Measurements from ENCODE around the gene TENM3.

TENM3 gene

DNA sequence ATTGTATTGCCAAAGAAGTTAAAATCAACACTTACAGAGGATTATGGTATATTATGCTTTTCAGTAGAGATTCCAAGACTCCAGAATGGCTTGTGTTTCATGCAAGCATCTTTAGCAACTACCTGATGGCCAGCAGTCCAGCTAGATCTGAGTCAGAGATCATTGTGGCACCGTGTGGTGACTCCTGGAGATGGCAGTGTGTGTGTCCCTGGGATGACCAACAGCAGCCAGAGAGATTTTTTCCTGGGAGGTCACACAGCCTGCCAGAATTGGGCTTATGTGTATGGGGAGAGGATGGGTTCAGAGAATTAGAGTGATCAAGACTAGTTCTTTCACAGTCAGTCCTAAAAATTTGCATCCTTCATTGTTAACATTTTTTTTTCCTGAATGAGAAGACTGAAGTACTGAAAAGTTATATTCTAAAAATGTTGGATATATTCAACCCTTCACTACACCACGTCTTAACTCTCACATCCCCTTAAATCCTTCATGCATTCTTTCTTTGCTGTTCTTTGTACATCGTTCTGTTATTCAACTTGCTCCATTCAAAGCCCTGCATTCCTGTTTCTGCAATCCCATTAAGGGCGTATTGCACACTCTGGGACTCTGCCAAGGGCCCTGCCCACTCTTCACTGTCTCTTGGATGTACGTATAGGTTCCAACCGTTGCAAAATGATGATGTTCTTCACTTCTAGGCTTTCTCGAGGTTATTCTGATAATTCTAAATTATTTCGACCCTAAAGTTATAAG, 12.4 kb downstream of the TENM3 start:
- DNase-seq, result no peak

DNA sequence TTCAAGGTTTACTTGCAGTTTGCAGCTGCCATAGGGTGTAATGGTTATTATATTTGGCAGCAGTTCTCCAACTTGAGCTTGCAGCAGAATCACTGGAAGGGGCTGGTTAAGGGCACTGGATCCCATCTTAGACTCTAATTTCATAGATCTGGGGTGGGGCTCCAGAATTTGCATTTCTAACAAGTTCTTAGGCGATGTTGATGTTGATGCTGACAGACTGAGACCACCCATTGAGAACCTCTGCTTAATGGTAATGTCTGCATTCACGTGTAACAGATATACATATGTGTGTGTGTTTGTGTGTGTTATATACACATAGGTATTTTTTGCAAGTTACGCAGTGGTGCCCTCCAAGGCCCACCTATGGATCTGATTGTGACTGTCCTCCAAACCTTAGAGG, 13.8 kb downstream of the TENM3 start:
- no peak for DNase-seq

DNA sequence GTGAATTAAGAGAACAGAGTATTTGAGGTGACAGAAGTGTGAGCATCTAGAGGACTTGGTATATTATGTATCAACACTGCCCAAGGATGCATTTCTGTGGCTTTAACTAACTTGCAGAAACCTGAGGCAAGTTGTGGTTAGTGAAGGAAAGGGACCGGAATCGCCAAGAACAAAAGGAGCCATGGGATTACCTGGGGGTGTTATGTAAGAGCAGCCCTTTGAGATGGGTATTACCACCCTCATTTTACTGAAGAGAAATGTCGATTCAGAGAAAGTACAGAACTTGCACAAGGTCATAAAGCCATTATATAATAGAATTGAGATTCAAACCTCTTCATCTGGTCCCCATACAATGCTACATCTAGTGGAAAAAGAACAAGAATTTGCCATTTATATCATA, 14.3 kb downstream of the TENM3 start:
- DNase-seq, result no peak

DNA sequence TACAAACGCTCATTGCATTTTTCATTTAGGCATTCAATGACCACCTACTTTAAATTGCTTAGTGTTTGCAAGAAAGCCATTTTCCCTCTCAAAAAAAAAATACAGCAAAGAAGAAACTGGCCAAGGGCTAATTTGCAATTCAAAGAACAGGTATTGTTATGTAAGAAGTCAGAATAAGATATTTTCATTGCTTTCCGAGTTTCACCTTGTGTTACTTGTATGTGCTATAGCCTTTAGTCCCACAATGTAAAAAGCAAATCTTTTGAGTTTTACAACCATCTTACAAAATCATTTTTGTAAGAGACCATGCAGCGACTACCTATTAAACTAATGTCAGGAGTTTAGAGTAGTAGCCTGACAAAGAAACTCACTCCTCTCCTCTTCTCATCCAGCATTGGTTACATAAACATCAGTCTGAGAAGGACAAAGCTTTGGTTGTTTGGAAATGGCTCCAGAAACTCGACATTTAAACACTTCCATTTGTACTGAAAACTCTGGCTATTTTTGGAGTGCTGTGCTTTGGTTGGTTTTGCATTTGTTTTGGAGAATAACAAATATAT, 15.3 kb downstream of the TENM3 start:
- DNase-seq, result no peak

DNA sequence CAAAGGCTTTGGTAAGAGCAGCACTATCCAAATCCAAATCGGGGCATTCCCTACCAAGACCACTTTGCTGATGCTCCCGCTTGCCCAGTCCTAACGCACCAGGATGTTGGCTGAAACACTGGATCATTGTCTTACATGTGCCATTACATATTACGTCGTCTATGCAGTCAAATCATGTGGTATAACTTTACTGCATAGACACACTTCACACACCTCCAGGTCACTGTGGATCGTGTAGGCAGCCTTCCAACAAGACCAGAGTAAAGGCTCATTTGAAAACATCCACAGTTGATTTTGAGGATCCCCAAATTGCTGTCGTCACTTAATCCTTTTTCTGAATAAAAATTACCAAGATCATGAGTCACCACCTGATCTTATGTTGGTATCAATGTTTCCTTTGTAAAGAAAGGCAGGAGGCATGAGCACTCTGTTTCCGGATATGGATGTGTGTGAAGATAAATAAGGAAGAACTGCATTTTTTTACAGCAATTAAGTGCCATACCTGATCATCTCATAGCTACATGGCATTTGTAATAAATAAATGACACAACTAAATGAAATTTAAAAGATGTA, 18.5 kb downstream of the TENM3 start:
- DNase-seq, result no peak

DNA sequence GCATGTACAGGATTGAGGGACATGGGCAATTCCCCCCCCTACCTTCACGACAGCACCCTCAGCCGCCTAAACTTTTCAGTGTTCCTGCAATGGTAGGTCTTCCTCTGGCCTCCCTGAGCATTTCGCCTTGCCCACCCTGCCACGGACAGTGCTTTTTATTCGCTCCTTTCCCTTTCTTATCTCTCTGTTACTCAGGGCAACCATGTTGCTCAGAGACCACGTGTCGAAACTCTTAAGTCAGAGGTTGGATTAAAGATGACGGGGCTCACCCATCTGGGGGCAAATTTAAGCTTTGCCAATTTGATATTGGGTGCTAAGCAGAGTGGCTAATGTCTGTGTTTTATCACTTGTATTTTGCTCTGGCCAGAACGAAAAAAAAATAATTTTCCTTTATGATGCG, 20.4 kb downstream of the TENM3 start:
- DNase-seq, result no peak

DNA sequence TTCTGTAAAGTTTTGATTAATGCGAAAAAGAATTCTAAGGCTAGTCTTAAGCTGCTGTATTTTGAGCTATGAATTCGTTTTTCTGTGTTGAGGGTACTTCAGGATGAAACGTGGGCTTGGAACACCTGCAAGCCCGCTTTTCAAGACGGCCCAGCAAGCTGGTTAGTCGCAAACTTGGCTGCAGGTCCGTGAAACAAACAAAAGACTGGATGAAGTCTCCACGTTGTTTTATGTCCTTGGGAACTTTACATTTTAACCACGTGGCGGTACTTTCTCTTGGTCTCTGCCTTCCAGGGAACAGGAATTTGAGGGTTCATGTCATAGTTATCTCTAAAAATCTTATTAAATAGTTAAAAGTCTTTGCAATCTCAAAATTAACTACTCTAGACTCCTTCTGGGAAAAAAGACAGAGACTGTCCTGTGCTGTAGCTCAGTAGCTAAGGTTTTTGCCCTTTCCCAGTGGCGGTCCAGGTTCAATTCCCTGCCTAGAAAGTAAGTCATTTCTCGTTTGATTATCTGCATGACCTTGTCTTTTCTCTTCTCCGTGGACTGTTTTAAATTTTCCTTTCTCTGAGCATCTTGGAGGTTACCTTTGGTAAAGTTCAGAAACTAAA, 21.0 kb downstream of the TENM3 start:
- no peak for DNase-seq

DNA sequence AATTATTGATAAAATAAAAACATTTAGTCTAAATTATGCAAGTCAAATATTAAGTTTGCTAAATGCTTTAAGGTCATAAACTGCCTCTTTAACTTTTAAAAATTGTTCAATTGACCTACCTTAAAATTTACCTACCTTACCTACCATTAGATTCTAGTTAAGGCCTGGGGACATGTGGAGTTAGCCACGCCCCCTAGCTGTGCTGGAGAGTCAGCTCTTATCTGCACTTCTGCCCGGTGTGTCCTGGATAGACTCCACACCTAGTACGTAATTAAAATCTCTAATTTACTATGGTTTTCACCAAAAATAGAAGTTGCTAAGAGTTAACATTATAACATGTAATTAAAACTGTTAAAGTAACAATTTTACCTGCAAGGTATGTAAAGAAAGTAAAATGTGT, 22.7 kb downstream of the TENM3 start:
- DNase-seq, result no peak

DNA sequence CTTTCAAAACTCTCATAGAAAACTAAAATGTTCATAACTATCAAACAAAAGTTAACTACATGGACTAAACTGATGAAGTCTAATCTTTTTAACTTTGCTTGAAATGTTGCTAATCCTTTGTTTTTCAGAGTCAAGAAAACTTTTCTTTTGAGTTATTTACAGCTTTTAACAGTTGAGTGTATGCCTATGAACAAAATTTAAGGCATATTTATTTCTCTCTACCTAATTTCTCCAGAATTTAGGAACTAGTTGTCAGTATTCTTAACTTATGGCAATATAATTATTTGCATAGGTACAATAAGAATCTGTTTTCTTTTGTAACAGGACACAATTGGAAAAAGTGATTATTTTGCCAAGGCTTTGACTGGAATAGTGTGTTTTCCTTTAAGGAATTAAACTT, 23.8 kb downstream of the TENM3 start:
- no peak for DNase-seq

DNA sequence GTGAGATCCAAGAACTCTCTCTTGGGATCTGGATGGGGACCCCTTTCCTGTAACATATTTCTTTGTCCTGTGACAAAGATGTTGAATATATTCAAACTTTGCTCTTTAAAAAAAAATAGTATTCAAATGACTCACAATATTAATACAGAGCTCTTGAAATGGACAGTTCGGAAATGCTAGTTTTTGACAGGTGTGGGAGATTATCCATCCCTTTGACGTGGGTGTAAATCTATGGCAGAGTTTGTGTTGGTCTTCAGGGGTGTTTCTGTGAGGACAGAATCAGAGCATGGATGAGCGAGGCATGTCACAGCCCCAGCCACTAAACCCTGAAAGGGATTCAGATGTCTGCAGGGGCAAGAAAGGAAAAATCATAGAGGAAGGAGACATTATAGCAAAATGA, 25.8 kb downstream of the TENM3 start:
- no peak for DNase-seq

DNA sequence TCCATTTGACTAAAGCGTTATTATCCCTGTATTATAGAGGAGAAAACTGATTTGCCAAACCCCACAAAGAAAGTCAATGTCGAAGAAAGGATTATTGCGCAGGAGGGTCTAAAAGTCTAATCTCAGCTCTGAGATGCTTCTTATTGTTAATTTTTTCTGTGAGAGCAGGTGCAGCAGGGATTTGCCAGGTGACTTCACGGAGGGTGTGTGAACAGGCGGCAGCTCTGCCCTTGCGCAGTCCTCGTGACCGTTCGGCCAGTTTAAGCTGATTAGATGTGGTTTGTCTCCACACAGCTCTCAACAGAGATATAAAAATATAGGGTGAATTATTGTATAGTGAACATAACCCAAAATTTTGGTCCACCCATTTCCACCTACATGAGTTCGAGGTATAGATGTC, 28.5 kb downstream of the TENM3 start:
- DNase-seq, result no peak

DNA sequence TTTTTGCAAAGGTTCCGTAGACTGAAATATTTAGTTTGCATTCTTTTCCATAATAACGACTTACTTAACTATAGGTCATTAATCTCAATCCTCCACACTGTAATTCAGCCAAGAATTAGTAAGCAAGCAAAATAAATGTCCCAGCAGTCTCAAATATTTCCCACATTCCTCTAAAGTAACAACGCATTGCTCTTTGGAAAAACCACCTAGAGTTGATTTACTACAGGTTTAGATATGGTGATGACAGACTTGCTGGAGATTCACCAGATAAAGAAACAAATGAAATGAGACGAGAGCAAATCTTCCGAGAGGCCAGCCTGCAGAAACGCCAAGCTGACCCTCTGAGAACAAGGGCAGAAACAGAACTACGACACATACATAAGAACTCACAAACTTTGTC, 28.9 kb downstream of the TENM3 start:
- no peak for DNase-seq

DNA sequence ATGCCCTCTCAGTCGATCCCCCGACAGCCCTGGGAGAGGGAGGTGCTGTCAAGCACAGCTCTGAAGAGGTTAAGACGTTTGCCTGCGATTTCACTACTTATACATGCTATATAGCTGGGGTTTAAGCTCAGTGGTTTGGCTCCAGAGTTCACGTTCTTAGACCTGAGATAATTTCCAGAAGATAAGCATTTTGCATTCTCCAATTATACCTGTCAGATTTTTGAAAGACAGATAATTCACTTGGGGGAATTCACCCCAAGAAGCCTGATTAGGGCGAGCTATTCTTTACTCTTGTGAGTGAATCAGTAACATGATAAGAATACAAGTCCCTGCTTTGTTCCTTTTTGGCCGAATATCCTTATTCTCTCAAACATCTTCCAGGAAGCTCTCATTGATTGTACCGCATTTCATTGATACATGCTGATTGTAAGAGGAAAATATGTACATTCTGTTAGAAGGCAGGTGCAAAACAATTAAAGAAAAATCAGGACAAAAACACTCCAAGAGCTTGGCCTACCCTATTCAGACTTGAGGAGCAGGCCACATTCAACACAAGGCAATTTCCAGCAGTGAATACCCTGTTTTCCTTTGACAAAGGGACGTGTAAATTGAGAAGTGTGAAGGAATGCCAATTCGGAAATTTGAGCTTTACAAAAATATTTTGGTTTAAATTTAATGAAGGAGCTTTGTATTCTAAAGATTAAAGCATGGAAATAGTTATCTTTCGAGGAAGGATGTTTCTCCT, 30.2 kb downstream of the TENM3 start:
- DNase-seq, result no peak

DNA sequence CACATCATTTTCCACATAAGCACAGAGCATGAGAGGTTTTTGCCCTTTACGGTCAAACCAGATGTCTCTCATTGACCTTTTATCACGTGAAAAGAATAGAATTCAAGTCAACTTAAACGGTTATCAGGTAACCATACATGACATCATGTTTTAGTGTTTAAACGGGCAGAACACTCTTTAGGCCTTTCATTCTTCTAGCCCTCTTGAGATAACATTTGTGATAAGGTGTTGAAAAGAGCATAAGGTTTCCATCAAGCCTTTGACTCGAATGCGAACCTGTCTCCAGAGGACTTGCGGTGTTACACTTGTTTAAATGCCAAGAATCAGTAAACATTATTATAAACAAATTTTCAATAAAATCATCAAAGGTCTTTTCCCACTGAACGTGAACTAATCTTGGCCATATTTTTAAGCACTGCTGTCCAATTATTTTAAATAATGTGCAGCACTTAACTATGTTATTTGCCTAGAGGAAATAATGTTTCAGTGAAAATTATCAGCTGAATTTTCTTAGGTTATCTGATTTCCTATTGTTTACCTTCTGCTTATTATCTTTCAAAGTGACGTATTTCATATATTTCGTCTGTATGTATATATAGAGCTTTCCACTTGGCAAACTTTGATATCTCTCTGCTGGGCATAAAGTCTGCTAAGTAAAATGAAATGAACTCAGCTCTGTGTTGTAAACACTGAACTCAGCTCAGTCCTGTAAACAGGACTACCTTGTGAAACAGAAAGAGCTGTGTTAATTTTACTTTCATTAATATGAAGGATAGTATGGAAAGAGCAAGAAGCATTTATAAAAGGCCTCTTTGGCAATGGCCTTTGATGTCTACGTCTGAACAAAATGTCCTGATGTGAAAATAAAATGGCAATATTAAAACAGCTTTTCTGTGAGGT, 33.3 kb downstream of the TENM3 start:
- DNase-seq, result no peak

DNA sequence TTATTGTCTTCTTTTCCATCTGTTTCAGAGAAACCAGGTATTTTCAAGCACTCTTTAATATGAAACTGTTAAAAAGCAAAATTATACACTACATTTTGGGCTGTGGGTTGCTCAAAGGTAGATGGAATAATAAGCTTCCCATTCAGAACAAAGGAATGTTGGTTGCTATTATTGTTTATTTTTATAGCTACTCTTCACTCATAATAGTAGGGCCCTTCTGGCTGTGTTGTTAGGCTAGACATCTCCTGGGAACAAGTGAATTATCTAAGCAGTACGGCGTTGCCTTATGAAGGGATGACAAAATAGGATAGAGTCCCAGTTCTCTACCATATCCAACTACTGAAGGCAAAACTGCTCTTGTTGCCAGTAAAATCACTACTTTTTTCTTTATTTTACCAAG, 34.2 kb downstream of the TENM3 start:
- DNase-seq, result no peak

DNA sequence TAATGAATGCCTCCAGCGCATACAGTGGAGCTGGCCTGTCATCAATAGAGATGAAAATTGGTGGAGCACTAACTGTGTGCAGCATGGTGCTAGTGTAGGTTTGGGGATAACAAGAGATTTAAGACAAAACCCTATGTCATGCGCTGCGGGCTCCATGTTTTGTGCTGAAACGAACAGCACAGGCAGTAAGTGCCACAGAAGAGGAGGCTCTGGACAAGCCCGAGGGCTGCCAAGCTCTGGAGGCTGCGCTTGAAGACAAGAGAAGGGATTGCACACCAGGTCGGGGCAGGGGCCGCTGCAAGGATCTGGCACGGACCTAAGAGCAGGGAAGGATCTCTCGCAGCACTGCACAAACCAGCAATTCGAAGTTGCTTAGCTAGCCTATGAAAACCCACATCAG, 35.5 kb downstream of the TENM3 start:
- DNase-seq, result no peak

DNA sequence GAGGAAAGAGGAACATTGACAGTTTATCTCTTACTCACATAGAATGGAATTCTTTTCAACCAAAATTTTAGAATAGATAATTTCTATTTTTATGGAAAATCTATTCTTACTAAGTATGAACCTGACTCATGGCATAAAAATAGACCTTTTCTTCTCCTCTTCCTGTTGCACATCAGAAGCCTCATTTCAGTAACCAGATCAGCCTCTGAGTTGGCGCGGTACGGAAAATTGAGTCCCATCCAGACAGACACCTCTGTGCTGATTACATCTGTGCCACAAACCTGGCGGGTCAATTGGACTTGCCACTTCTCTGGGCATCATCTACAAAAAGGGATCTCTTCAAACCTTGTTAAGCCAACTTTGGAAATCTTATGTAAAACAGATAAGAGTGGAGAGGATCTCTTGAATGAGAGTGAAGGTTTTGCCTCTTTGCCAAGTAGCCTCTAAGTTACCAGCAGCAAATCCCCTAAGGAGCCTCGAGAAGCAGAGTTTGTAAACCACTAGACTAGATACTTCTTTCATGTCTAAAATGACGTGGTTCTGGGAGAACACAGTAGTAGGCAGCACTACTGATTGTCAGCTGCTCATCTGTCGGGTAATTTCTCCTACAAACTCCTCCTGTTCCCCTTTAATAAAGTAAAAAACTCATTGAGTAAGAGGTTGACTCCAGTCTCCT, 37.4 kb downstream of the TENM3 start:
- no peak for DNase-seq

DNA sequence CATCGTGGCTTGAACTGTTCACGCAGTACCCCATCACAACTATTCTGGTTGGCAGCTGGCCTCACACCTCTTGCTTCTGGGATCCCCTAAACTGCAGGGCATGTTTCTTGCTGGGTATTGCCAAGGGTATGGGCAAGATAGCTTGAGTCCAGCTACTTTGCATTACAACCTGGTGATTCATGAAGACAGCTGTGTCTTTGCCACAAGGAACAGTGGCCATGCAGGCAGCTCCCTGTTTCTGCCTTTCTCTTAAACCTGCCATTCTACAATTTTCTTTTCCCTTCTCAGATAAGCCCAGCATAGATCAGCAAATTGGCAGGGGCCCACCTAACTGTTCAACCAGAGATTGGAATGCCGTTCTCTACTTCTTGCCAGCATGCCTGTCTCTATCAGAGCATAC, 42.8 kb downstream of the TENM3 start:
- no peak for DNase-seq

DNA sequence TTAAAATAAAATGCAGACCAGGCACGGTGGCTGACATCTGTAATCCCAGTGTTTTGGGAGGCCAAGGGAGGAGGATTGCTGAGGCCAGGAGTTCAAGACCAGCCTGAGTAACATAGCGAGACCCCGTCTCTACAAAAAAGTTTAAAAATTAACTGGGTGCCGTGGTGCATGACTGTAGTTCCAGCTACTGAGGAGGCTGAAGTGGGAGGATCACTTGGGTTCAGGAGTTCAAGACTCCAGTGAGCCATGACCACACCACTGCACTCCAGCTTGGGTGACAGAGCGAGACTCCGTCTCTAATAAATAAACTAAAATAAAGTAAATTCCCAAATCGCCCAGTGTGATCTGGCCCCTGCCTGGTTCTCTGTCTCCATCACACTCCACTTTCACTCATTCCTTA, 43.7 kb downstream of the TENM3 start:
- no peak for DNase-seq

DNA sequence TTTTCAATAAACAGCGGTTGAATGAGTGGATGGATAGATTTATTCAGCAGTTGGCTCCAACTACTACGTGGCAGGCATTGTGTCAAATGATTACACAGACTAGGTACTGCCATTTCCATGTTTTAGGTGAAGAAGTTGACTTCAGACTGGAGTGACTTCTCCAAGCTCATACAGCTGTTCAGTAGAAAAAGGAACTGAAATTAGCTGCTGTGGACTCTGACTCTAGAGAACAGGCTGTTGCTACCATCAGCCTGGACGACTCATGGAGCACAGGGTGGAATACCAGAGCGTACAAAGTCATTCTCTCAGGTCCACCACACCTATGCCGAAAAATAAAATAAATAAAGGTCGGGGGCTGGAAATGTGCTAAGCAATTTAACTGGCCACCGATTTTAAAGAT, 45.3 kb downstream of the TENM3 start:
- DNase-seq, result no peak

DNA sequence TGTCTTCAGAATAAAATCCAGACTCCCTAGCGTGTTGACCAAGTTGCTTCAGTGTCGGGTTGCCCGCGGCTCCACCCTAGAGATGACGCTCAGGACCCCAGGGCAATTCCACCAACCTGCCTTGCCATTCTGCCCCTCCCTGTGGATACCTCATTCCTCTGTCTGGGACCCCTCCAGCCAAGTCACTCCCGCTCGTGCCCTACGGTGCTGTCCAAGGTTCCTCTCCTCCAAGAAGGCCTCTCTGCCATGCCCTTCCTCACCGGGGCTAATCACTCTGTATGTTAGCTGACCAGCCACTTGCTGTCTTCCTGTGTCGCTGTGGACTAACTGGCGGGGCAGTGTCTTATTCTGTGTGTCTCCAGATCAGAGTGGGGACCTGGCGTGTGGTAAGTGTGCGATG, 46.6 kb downstream of the TENM3 start:
- DNase-seq, result no peak

DNA sequence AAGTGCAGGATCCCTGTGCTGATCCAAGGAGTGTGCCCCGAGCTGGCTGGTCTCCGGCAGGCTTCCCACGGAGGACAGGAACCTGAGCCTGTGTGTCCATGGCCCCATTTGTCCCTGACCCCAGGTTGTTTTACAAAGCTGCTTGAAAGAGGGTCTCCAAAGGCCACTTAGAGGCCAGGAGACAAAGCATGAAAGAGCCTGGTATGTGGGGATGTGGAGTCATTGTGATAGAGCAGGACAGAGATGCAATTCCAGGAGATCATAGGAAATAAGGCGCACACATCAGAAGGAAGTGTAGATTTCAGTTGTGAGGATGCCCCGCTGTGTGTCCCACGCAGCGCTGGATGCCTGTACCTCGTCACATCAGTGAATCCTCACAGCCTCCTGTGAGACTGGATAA, 48.0 kb downstream of the TENM3 start:
- no peak for DNase-seq

All from activated T-cell treated with anti-CD3 and anti-CD28 coated beads, Interleukin-2, amount 50 U/mL, for 48 hours (primary cell).